ENCODE measurements around the gene TXNDC8.
A peak's percentile ranks its signal among the peaks of the same experiment; 100 is the strongest.
"Not testable (repeated sequence)": the region's sequence is repeated elsewhere in the genome, so short reads cannot be mapped to it uniquely, and the experiment has no call there.

TXNDC8 gene

GRCh38 chr9:110317911-110318310 is 19.8 kb downstream of the TXNDC8 start:
- Histone ChIP-seq H3K79me2 (ENCODE audit: control insufficient read depth, low read length) (no peaks in the 10 kb centered on the region), H3F3A (ENCODE audit: control insufficient read depth, insufficient read depth) (no peaks in the 10 kb centered on the region), H3K27ac (ENCODE audit: low read depth, low read length) (no peak overlapping the region), H3K36me3 (ENCODE audit: control insufficient read depth, low read length) (no peaks in the 10 kb centered on the region), H3K27me3 (ENCODE audit: control insufficient read depth, low read length) (peaks cover 4% of the 10 kb centered on the region; the same call in 1 of the 2 replicates), H4K20me1 (ENCODE audit: control insufficient read depth, insufficient read depth, low read depth, low read length) (no peaks in the 10 kb centered on the region), H3K4me1 (ENCODE audit: control insufficient read depth, low read length) (no peaks in the 10 kb centered on the region), H3K4me3 (ENCODE audit: low read length) (no peak overlapping the region), H3K4me2 (ENCODE audit: low read length) (no peak overlapping the region), H3K9me3 (ENCODE audit: control insufficient read depth, insufficient read depth, low read length) (no peaks in the 10 kb centered on the region), H3K9me2 (replicated peaks; ENCODE audit: control insufficient read depth, low read length) (no peaks in the 10 kb centered on the region)
- no peak for TF ChIP-seq CTCF (IDR thresholded peaks at IDR 0.05; ENCODE audit: low read depth, low read length, poor library complexity, severe bottlenecking)
- TF ChIP-seq EZH2phosphoT487 (IDR thresholded peaks at IDR 0.05; ENCODE audit: borderline replicate concordance, low read length): no peak

DNA sequence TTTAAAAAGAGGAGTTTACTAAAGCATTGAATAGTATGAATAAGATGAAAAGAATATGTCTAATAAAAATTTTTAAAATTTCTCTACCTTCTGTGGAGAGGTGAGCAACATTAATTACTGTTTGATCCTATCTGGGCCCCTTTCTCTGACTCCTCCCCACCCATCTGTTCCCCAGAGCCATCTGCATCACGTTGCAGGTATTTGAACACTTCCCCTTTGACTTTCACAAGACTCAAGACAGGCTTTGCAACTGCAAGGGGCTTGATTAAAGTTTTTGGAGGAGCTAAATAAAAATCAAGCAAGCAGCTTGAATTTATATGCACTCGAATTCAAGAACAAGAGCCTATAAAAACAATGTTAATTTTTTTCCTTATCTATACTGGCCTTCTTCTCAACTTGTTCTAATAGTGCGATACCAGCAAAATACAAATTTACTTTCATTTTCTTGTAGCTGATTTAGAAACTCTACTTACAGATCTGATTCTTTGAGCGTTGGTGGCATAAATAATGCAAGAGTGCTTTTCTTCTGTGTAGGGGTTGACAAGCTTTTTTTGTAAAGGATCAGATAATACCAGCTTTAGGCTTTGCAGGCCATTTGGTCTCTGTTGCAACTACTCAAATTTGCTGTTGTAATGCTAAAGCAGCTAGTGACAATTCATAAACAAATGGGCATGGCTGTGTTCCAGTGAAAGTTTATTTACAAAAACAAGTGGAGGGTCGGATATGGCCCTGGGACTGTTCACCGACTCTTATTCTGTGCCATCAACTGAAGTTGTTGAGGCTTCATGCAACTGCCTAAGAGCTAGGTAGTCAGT is 21.2 kb downstream of the TXNDC8 start:
- 0 out of 2 replicates have a peak overlapping the region, but pooled peaks have one; percentile 11 for H3K4me3 ChIP-seq (ENCODE audit: low read length)
- H3K27ac ChIP-seq (ENCODE audit: low read depth, low read length): no peak overlapping the region
- H3K27me3 ChIP-seq (ENCODE audit: control insufficient read depth, low read length): peaks cover 4% of the 10 kb centered on the region; the same call in 1 of the 2 replicates
- no peaks in the 10 kb centered on the region for H3K9me3 ChIP-seq (ENCODE audit: control insufficient read depth, insufficient read depth, low read length)
- no peaks in the 10 kb centered on the region for H3K9me2 ChIP-seq (replicated peaks; ENCODE audit: control insufficient read depth, low read length)
- no peaks in the 10 kb centered on the region for H3K4me1 ChIP-seq (ENCODE audit: control insufficient read depth, low read length)
- no peaks in the 10 kb centered on the region for H3F3A ChIP-seq (ENCODE audit: control insufficient read depth, insufficient read depth)
- H4K20me1 ChIP-seq (ENCODE audit: control insufficient read depth, insufficient read depth, low read depth, low read length): no peaks in the 10 kb centered on the region
- no peak overlapping the region for H3K4me2 ChIP-seq (ENCODE audit: low read length)
- H3K79me2 ChIP-seq (ENCODE audit: control insufficient read depth, low read length): no peaks in the 10 kb centered on the region
- no peaks in the 10 kb centered on the region for H3K36me3 ChIP-seq (ENCODE audit: control insufficient read depth, low read length)
- TF ChIP-seq CTCF (IDR thresholded peaks at IDR 0.05; ENCODE audit: low read depth, low read length, poor library complexity, severe bottlenecking) (no peak), EZH2phosphoT487 (IDR thresholded peaks at IDR 0.05; ENCODE audit: borderline replicate concordance, low read length) (no peak)

DNA sequence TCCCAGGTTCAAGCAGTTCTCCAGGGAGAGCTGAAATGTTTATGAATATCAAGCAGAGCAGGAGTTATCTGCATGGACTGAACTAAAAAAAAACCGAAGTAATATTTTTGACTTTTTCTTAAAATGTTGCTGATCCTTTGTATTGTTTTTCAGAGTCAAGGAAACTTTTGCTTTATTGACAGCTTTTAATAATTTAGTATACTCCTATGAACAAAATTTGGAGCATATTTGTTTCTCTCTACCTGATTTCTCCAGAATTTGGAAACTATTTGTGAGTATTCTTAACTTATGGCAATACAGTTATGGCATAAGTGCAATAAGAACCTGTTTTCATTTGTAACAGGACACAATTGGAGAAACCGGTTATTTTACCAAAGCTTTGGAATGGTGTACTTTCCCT is 25.7 kb downstream of the TXNDC8 start:
- not testable (repeated sequence) for H3K4me1 ChIP-seq (ENCODE audit: control insufficient read depth, low read length); H3K4me3 ChIP-seq (ENCODE audit: low read length)

GRCh38 chr9:110309681-110310080 is 28.0 kb downstream of the TXNDC8 start:
- TF ChIP-seq CTCF (IDR thresholded peaks at IDR 0.05; ENCODE audit: low read depth, low read length, poor library complexity, severe bottlenecking): no peak
- no peak for TF ChIP-seq EZH2phosphoT487 (IDR thresholded peaks at IDR 0.05; ENCODE audit: borderline replicate concordance, low read length)
- Histone ChIP-seq H3K27ac (ENCODE audit: low read depth, low read length) (no peak overlapping the region), H3K9me2 (replicated peaks; ENCODE audit: control insufficient read depth, low read length) (no peaks in the 10 kb centered on the region), H3K27me3 (ENCODE audit: control insufficient read depth, low read length) (no peaks in the 10 kb centered on the region), H3K79me2 (ENCODE audit: control insufficient read depth, low read length) (no peaks in the 10 kb centered on the region), H3K4me2 (ENCODE audit: low read length) (no peak overlapping the region), H3K4me3 (ENCODE audit: low read length) (no peak overlapping the region), H3K4me1 (ENCODE audit: control insufficient read depth, low read length) (no peaks in the 10 kb centered on the region), H4K20me1 (ENCODE audit: control insufficient read depth, insufficient read depth, low read depth, low read length) (no peaks in the 10 kb centered on the region), H3K9me3 (ENCODE audit: control insufficient read depth, insufficient read depth, low read length) (no peaks in the 10 kb centered on the region), H3K36me3 (ENCODE audit: control insufficient read depth, low read length) (no peaks in the 10 kb centered on the region), H3F3A (ENCODE audit: control insufficient read depth, insufficient read depth) (no peaks in the 10 kb centered on the region)

More for the DNA sequence above, 25.7 kb downstream of the TXNDC8 start:
- H4K20me1 ChIP-seq (ENCODE audit: control insufficient read depth, insufficient read depth, low read depth, low read length); H3K9me3 ChIP-seq (ENCODE audit: control insufficient read depth, insufficient read depth, low read length); H3K9me2 ChIP-seq (replicated peaks; ENCODE audit: control insufficient read depth, low read length); H3K27me3 ChIP-seq (ENCODE audit: control insufficient read depth, low read length); H3K4me2 ChIP-seq (ENCODE audit: low read length); H3F3A ChIP-seq (ENCODE audit: control insufficient read depth, insufficient read depth); H3K79me2 ChIP-seq (ENCODE audit: control insufficient read depth, low read length); H3K36me3 ChIP-seq (ENCODE audit: control insufficient read depth, low read length); H3K27ac ChIP-seq (ENCODE audit: low read depth, low read length): not testable (repeated sequence)
